Measurements from ENCODE around the gene SLF2. TPM values are rescaled to one million over a fixed set of nuclear protein-coding genes. Genes with fewer than 3 reads are reported as not detected.
A peak's percentile ranks its signal among the peaks of the same experiment; 100 is the strongest.

SLF2 gene
- total and polyA plus RNA-seq, 2 of the 13 experiments (the other 11 are each of a cell fraction or from before 2014, with no cell fraction given) = 12.2 to 48.1 TPM

DNA sequence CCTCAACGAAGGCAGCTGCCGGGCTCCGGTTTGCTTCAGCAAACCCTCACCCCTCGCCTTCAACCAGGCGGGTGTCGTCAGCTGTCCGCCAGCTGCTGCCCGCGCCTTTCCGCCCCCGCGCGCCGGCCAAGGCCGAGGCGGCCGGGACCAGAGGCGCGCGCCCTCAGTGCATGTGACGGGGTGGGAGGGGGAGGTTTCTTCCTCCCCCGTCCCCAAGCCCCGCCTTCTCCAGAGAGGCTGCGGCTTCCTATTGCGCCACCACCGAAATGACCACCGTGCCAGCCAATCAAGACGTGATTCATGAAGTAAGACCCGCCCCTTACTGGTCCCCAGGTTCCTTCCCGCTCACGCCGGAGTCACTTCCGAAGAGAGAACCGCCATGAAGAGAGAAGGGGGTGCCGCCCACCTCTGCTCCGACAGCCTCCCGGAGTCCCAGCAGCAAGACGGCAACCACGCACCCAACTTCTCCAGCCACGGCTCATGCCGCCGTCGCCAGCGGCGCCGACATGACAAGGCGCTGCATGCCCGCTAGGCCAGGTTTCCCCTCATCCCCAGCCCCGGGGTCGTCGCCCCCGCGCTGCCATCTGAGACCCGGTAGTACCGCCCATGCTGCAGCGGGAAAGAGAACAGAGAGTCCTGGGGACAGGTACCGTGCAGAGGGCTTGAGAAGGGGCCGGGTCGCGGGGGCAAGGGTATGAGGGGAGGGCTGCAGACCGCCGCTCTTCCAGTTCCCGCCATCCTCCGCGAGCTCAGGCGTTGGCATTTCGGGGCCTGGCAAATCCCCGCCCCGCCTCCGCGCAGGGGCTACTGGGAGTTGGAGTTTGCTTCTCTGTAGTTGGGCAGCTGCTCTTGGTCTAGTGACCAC is at the start of gene SLF2 (continued):
- TF ChIP-seq IRF1 (CRISPR knock-in tag; IDR thresholded peaks at IDR 0.05; ENCODE audit: low read depth) (0 out of 2 replicates have a peak, but pooled peaks have one; percentile 30), ZNF251 (CRISPR knock-in tag; IDR thresholded peaks at IDR 0.05) (no peak), HOXA7 (CRISPR knock-in tag; IDR thresholded peaks at IDR 0.05) (no peak), ZNF562 (CRISPR knock-in tag; IDR thresholded peaks at IDR 0.05; ENCODE audit: borderline replicate concordance) (no peak), KLF16 (CRISPR knock-in tag; IDR thresholded peaks at IDR 0.05) (peak in 1 of 2 experiments; percentile 74; a peak in 2 of 4 replicates), RBAK (CRISPR knock-in tag; IDR thresholded peaks at IDR 0.05) (0 out of 2 replicates have a peak, but pooled peaks have one; percentile 13), ESRRA (CRISPR knock-in tag; IDR thresholded peaks at IDR 0.05; ENCODE audit: low read depth) (peak; percentile 53; the same call in 1 of the 2 replicates), PRDM15 (CRISPR knock-in tag; IDR thresholded peaks at IDR 0.05) (0 out of 2 replicates have a peak, but pooled peaks have one; percentile 26), ETV5 (CRISPR knock-in tag; IDR thresholded peaks at IDR 0.05; ENCODE audit: borderline replicate concordance) (peak; percentile 76), SKI (IDR thresholded peaks at IDR 0.05; ENCODE audit: partially characterized antibody) (no peak), TRIM22 (IDR thresholded peaks at IDR 0.05) (no peak), KDM1A (CRISPR knock-in tag; IDR thresholded peaks at IDR 0.05) (no peak), SSRP1 (CRISPR knock-in tag; IDR thresholded peaks at IDR 0.05) (no peak), BCL3 (CRISPR knock-in tag; IDR thresholded peaks at IDR 0.05) (peak; percentile 48; the same call in 1 of the 2 replicates), RXRA (CRISPR knock-in tag; IDR thresholded peaks at IDR 0.05) (peak; percentile 49), HCFC1 (IDR thresholded peaks at IDR 0.05; ENCODE audit: low read depth, low read length) (peak; percentile 83)
- TF ChIP-seq, protein P1, sequence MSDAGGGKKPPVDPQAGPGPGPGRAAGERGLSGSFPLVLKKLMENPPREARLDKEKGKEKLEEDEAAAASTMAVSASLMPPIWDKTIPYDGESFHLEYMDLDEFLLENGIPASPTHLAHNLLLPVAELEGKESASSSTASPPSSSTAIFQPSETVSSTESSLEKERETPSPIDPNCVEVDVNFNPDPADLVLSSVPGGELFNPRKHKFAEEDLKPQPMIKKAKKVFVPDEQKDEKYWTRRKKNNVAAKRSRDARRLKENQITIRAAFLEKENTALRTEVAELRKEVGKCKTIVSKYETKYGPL (CRISPR knock-in tag; IDR thresholded peaks at IDR 0.05) = no peak
- TF ChIP-seq, protein P2, sequence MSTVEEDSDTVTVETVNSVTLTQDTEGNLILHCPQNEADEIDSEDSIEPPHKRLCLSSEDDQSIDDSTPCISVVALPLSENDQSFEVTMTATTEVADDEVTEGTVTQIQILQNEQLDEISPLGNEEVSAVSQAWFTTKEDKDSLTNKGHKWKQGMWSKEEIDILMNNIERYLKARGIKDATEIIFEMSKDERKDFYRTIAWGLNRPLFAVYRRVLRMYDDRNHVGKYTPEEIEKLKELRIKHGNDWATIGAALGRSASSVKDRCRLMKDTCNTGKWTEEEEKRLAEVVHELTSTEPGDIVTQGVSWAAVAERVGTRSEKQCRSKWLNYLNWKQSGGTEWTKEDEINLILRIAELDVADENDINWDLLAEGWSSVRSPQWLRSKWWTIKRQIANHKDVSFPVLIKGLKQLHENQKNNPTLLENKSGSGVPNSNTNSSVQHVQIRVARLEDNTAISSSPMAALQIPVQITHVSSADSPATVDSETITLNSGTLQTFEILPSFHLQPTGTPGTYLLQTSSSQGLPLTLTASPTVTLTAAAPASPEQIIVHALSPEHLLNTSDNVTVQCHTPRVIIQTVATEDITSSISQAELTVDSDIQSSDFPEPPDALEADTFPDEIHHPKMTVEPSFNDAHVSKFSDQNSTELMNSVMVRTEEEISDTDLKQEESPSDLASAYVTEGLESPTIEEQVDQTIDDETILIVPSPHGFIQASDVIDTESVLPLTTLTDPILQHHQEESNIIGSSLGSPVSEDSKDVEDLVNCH (CRISPR knock-in tag; IDR thresholded peaks at IDR 0.05) = no peak

All from HepG2 (cell line).